HepG2 (cell line): ENCODE measurements around the gene HPD. TPM values are rescaled to one million over a fixed set of nuclear protein-coding genes. Genes with fewer than 3 reads are reported as not detected.

Experiments used
- ATF7-NPFF ChIP-seq: sonication (generic); formaldehyde crosslinking; IDR thresholded peaks from 2 replicates; pipeline ENCODE4 v1.8.1; 2023; ENCODE audit warnings: mild to moderate bottlenecking, low read depth, missing genetic modification reagents, moderate library complexity
- CCAR2 ChIP-seq: fragments of 200-400 bp; formaldehyde crosslinking; optimal IDR thresholded peaks from 2 replicates; pipeline ENCODE3; 2018; ENCODE audit warnings: low read depth, mild to moderate bottlenecking, low read length, moderate library complexity
- CENPBD1 ChIP-seq: sonication (generic); formaldehyde crosslinking; IDR thresholded peaks from 2 replicates; pipeline ENCODE4 v1.8.0; 2022; ENCODE audit warnings: missing genetic modification reagents, low read depth, mild to moderate bottlenecking, borderline replicate concordance
- E2F1 ChIP-seq: sonication (generic); formaldehyde crosslinking; IDR thresholded peaks from 2 replicates; pipeline ENCODE4 v1.5.0; 2020; ENCODE audit warnings: missing genetic modification reagents
- HMG20B ChIP-seq: conservative IDR thresholded peaks from 2 replicates; pipeline ENCODE4 v1.6.1; 2016; ENCODE audit warnings: missing genetic modification reagents, missing compliant biosample characterization
- HOXA7 ChIP-seq: sonication (generic); formaldehyde crosslinking; IDR thresholded peaks from 2 replicates; pipeline ENCODE4 v1.8.1; 2022; ENCODE audit warnings: mild to moderate bottlenecking, missing genetic modification reagents, moderate library complexity
- MBD4 ChIP-seq: IDR thresholded peaks from 2 replicates; pipeline ENCODE4 v1.6.1; 2012; ENCODE audit warnings: low read length, inconsistent platforms, borderline replicate concordance
- NFKBIZ ChIP-seq: IDR thresholded peaks from 2 replicates; pipeline ENCODE4 v1.6.1; 2018; ENCODE audit warnings: missing genetic modification reagents, missing compliant biosample characterization
- PBX2 ChIP-seq: IDR thresholded peaks from 2 replicates; pipeline ENCODE4 v1.6.1; 2016; ENCODE audit warnings: control low read depth
- RFX1 ChIP-seq: fragments of 450-650 bp; IDR thresholded peaks from 2 replicates; pipeline ENCODE4 v1.6.1; 2017
- SIX4 ChIP-seq: sonication (generic); formaldehyde crosslinking; IDR thresholded peaks from 2 replicates; pipeline ENCODE4 v1.4.0; 2020; ENCODE audit warnings: missing genetic modification reagents
- SKIL ChIP-seq: sonication (generic); formaldehyde crosslinking; IDR thresholded peaks from 2 replicates; pipeline ENCODE4 v1.8.0; 2022; ENCODE audit warnings: missing genetic modification reagents, mild to moderate bottlenecking, moderate library complexity, borderline replicate concordance
- SMAD3 ChIP-seq: sonication (generic); formaldehyde crosslinking; IDR thresholded peaks from 2 replicates; pipeline ENCODE4 v1.4.0; 2020; ENCODE audit warnings: missing genetic modification reagents
- SNAPC2 ChIP-seq: sonication (generic); formaldehyde crosslinking; IDR thresholded peaks from 2 replicates; pipeline ENCODE4 v1.8.1; 2022; ENCODE audit warnings: mild to moderate bottlenecking, missing genetic modification reagents
- ZNF232 ChIP-seq: sonication (generic); formaldehyde crosslinking; IDR thresholded peaks from 2 replicates; pipeline ENCODE4 v1.4.0; 2020; ENCODE audit warnings: missing genetic modification reagents, borderline replicate concordance
- ZNF253 ChIP-seq: sonication (generic); formaldehyde crosslinking; IDR thresholded peaks from 2 replicates; pipeline ENCODE4 v1.8.0; 2022; ENCODE audit warnings: mild to moderate bottlenecking, missing genetic modification reagents, borderline replicate concordance
- ZNF354B ChIP-seq: sonication (generic); formaldehyde crosslinking; IDR thresholded peaks from 2 replicates; pipeline ENCODE4 v1.8.0; 2022; ENCODE audit warnings: mild to moderate bottlenecking, missing genetic modification reagents
- ZNF441 ChIP-seq: sonication (generic); formaldehyde crosslinking; IDR thresholded peaks from 2 replicates; pipeline ENCODE4 v1.7.0; 2021; ENCODE audit warnings: missing genetic modification reagents, borderline replicate concordance
- ZNF567 ChIP-seq: sonication (generic); formaldehyde crosslinking; IDR thresholded peaks from 2 replicates; pipeline ENCODE4 v1.8.1; 2023; ENCODE audit warnings: mild to moderate bottlenecking, missing genetic modification reagents, borderline replicate concordance
- ZNF713 ChIP-seq: sonication (generic); formaldehyde crosslinking; IDR thresholded peaks from 2 replicates; pipeline ENCODE4 v1.4.0; 2020; ENCODE audit warnings: mild to moderate bottlenecking, missing genetic modification reagents
- ZNF749 ChIP-seq: sonication (generic); formaldehyde crosslinking; IDR thresholded peaks from 2 replicates; pipeline ENCODE4 v1.8.0; 2022; ENCODE audit warnings: mild to moderate bottlenecking, missing genetic modification reagents, moderate library complexity, borderline replicate concordance
- ZSCAN29 ChIP-seq: sonication (generic); formaldehyde crosslinking; conservative IDR thresholded peaks from 2 replicates; pipeline ENCODE4 v1.4.0; 2020; ENCODE audit warnings: mild to moderate bottlenecking, missing genetic modification reagents
- polyA plus RNA-seq, 8 experiments: library from polyadenylated mRNA; depleted of rRNA in 3 of 8; stranded (reverse) in 7 of 8; unstranded in 1 of 8; fragments of >200 nt; fragmentation: Illumina TruSeq in 4 of 8; extraction: Trizol in 4 of 8; gene quantifications; 2 replicates each; pipeline versions ENCODE4 v1.2.1 to v1.2.3, GENCODE V29; 2011 to 2016; ENCODE audit warnings: low read depth in 4 of 8, missing spikeins in 1 of 8, mixed read lengths in 1 of 8; ENCODE audit not compliant: insufficient read depth in 1 of 8
- total RNA-seq, 5 experiments: library from RNA; depleted of rRNA; stranded (reverse); fragments of >200 nt; fragmentation: Illumina TruSeq; extraction: Trizol; gene quantifications; 2 replicates each; pipeline ENCODE4 v1.2.3, GENCODE V29; 2016; ENCODE audit warnings: low read depth in 1 of 5

Gene HPD
- total and polyA plus RNA-seq, 2 of the 13 experiments (the other 11 are each of a cell fraction or from before 2014, with no cell fraction given): 120 to 195 TPM

DNA sequence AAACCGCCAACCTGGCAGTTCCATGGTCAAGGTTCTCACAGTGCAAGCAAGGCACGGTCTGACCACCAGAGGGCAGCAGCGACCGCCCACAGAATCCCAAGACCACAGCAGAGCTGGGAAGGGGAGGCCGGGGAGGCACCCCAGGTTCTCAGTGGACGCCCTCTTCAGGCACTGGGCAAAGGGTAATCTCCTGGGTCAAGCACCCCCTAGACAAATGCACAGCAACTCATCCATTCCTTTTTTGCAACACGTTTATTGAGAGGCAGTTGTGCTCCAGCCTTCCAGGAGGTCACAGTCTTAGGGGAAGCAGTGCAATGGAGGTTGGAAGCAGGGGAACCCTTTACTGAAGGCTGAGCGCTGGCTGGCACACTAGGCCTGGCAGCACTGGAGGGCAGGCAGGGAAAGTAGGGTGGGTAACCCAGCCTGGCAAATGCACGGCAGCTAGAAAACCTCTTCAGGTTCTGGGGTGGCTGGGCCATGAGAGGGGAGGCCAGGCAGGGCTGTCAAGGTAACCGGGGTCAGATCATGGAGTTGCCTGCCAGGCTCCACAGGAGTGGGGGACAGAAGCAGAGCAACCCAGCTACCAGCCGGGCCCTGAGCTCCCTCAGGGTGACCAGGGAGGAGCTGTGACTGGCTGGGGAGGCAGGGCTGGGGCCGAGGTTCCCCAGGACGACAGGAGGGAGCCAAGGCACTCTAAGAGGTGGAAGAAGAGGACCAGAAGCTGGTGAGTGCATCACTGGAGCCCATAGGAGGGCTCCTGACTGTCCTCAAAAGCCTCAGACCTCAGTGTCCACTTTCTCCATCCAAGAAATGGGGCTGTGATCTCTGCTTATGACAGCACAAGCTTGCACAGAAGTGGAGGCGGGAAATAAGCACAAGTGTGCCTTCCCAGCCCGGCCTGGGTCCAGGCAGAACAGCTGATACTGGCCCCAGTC, 63.4 kb downstream of the HPD start (continued):
- TF ChIP-seq SIX4: no peak
- TF ChIP-seq ZNF441 (CRISPR knock-in tag): no peak
- TF ChIP-seq RFX1: no peak
- TF ChIP-seq PBX2: no peak
- TF ChIP-seq SKIL (CRISPR knock-in tag): no peak
- TF ChIP-seq NFKBIZ (CRISPR knock-in tag): no peak
- 0 out of 2 replicates have a peak, but pooled peaks have one; percentile 33 for TF ChIP-seq SMAD3 (CRISPR knock-in tag)
- no peak for TF ChIP-seq ZSCAN29 (CRISPR knock-in tag)
- no peak for TF ChIP-seq CCAR2
- TF ChIP-seq MBD4: no peak
- 0 out of 2 replicates have a peak, but pooled peaks have one; percentile 72 for TF ChIP-seq ZNF253 (CRISPR knock-in tag)
- no peak for TF ChIP-seq ZNF713 (CRISPR knock-in tag)
- TF ChIP-seq E2F1 (CRISPR knock-in tag): no peak
- no peak for TF ChIP-seq ZNF749
- TF ChIP-seq ZNF354B (CRISPR knock-in tag): no peak
- TF ChIP-seq ZNF232 (CRISPR knock-in tag): no peak
- TF ChIP-seq HOXA7 (CRISPR knock-in tag): no peak
- no peak for TF ChIP-seq CENPBD1
- TF ChIP-seq ATF7-NPFF (CRISPR knock-in tag): peak; percentile 5; the same call in 1 of the 2 replicates
- no peak for TF ChIP-seq SNAPC2
- no peak; the same call in 1 of the 2 replicates for TF ChIP-seq HMG20B (CRISPR knock-in tag)
- TF ChIP-seq ZNF567 (CRISPR knock-in tag): no peak; the same call in 1 of the 2 replicates
